ENCODE data around the gene MATR3. TPM values are rescaled to one million over a fixed set of nuclear protein-coding genes. Genes with fewer than 3 reads are reported as not detected.

The MATR3 gene
- polyA plus RNA-seq, 1 experiment = 76.5 TPM

- TF ChIP-seq CTCF (IDR thresholded peaks at IDR 0.05; ENCODE audit: insufficient read depth, low read depth, low read length) = no peak
- no peaks in the 10 kb centered on the region for H3K27me3 ChIP-seq (ENCODE audit: control insufficient read depth, insufficient read depth, low read length)
- H3K36me3 ChIP-seq (ENCODE audit: control insufficient read depth, insufficient read depth, low read length) = peaks cover 1% of the 10 kb centered on the region
- ChIA-PET POLR2A (no interaction called here), CTCF (interaction anchor here (0.6 kb wide), 1 partner anchor 79 kb away, joined by 3 read pairs; no protein-coding TSS in a partner anchor)
- H3K4me3 ChIP-seq (ENCODE audit: low read depth, low read length) = no peak overlapping the region
- DNase-seq (ENCODE audit: low read depth) = no peak
Measured at GRCh38 chr5:139277171-139277570, 16.4 kb upstream of the MATR3 start.

GRCh38 chr5:139278540-139279274 is 14.8 kb upstream of the MATR3 start:
- POLR2A ChIA-PET = no interaction called here
- H3K27me3 ChIP-seq (ENCODE audit: control insufficient read depth, insufficient read depth, low read length) = no peaks in the 10 kb centered on the region
- H3K4me3 ChIP-seq (ENCODE audit: low read depth, low read length) = no peak overlapping the region
- TF ChIP-seq CTCF (IDR thresholded peaks at IDR 0.05; ENCODE audit: insufficient read depth, low read depth, low read length) = no peak
- no peak for DNase-seq (ENCODE audit: low read depth)
- CTCF ChIA-PET = no interaction called here
- H3K36me3 ChIP-seq (ENCODE audit: control insufficient read depth, insufficient read depth, low read length) = peaks cover 6% of the 10 kb centered on the region

GRCh38 chr5:139282197-139282557 is 11.4 kb upstream of the MATR3 start:
- H3K36me3 ChIP-seq (ENCODE audit: control insufficient read depth, insufficient read depth, low read length) = peaks cover 7% of the 10 kb centered on the region
- ChIA-PET POLR2A (no interaction called here), CTCF (no interaction called here)
- no peak for DNase-seq (ENCODE audit: low read depth)
- TF ChIP-seq CTCF (IDR thresholded peaks at IDR 0.05; ENCODE audit: insufficient read depth, low read depth, low read length) = no peak
- no peak overlapping the region for H3K4me3 ChIP-seq (ENCODE audit: low read depth, low read length)
- no peaks in the 10 kb centered on the region for H3K27me3 ChIP-seq (ENCODE audit: control insufficient read depth, insufficient read depth, low read length)

- no peaks in the 10 kb centered on the region for H3K27me3 ChIP-seq (ENCODE audit: control insufficient read depth, insufficient read depth, low read length)
- no peak for TF ChIP-seq CTCF (IDR thresholded peaks at IDR 0.05; ENCODE audit: insufficient read depth, low read depth, low read length)
- peaks cover 7% of the 10 kb centered on the region for H3K36me3 ChIP-seq (ENCODE audit: control insufficient read depth, insufficient read depth, low read length)
- H3K4me3 ChIP-seq (ENCODE audit: low read depth, low read length) = no peak overlapping the region
- no peak for DNase-seq (ENCODE audit: low read depth)
- ChIA-PET POLR2A (no interaction called here), CTCF (no interaction called here)
Measured at GRCh38 chr5:139283252-139284166, 10.0 kb upstream of the MATR3 start.

- DNase-seq (ENCODE audit: low read depth) = no peak
- CTCF ChIA-PET = no interaction called here
- POLR2A ChIA-PET = no interaction called here
- no peak for TF ChIP-seq CTCF (IDR thresholded peaks at IDR 0.05; ENCODE audit: insufficient read depth, low read depth, low read length)
- peaks cover 6% of the 10 kb centered on the region; the same call in 1 of the 2 replicates for H3K36me3 ChIP-seq (ENCODE audit: control insufficient read depth, insufficient read depth, low read length)
- no peaks in the 10 kb centered on the region for H3K27me3 ChIP-seq (ENCODE audit: control insufficient read depth, insufficient read depth, low read length)
- no peak overlapping the region for H3K4me3 ChIP-seq (ENCODE audit: low read depth, low read length)
Measured at GRCh38 chr5:139284295-139284694, 9.2 kb upstream of the MATR3 start.
